Neutrophil (primary cell): ENCODE data around the gene SNAI3.

Experiments used
- H3K27ac ChIP-seq: fragments of 200-600 bp; sonication (generic); 2 replicates; pipeline ENCODE4 v1.5.1; 2016; ENCODE audit warnings: mild to moderate bottlenecking, moderate library complexity
- H3K27me3 ChIP-seq: fragments of 200-600 bp; sonication (generic); 2 replicates; pipeline ENCODE4 v1.6.0; 2016; ENCODE audit warnings: mild to moderate bottlenecking
- H3K36me3 ChIP-seq: fragments of 200-600 bp; sonication (generic); 2 replicates; pipeline ENCODE4 v1.5.1; 2017
- H3K4me1 ChIP-seq, 2 experiments: fragments of 200-600 bp in 1 of 2; sonication (generic) in 1 of 2; 1 replicate in 1 of 2; 2 replicates in 1 of 2; pipeline versions ENCODE4 v1.5.1 to v1.6.1; 2013 to 2016; ENCODE audit warnings: low read depth in 1 of 2, low read length in 1 of 2, mild to moderate bottlenecking in 1 of 2, moderate library complexity in 1 of 2; ENCODE audit not compliant: control insufficient read depth in 1 of 2, insufficient read depth in 1 of 2
- H3K4me3 ChIP-seq, 2 experiments: fragments of 200-600 bp in 1 of 2; sonication (generic) in 1 of 2; 1 replicate in 1 of 2; 2 replicates in 1 of 2; pipeline ENCODE4 v1.5.1; 2013 to 2016; ENCODE audit warnings: low read depth in 1 of 2, low read length in 1 of 2, mild to moderate bottlenecking in 1 of 2, moderate library complexity in 1 of 2
- H3K9me3 ChIP-seq: fragments of 200-600 bp; sonication (generic); 2 replicates; pipeline ENCODE4 v1.5.1; 2016
- CTCF ChIP-seq: fragments of 200-600 bp; sonication (generic); IDR thresholded peaks from 2 replicates; pipeline ENCODE4 v1.5.1; 2016; ENCODE audit warnings: antibody characterized with exemption

Gene SNAI3

GRCh38 chr16:88685156-88686061, 898 bp downstream of the SNAI3 start:
- TF ChIP-seq CTCF, result no peak
- Histone ChIP-seq H3K4me1 (peaks cover 56 to 79% of the 10 kb centered on the region in 2 experiments), H3K9me3 (no peaks in the 10 kb centered on the region), H3K27ac (peak overlapping the region; percentile 87), H3K27me3 (peaks cover 16% of the 10 kb centered on the region), H3K4me3 (peak overlapping the region; percentile 88 to 96), H3K36me3 (peaks cover 13% of the 10 kb centered on the region)

GRCh38 chr16:88684569-88685155, 1.6 kb downstream of the SNAI3 start:
- no peak for TF ChIP-seq CTCF
- H3K9me3 ChIP-seq, result no peaks in the 10 kb centered on the region
- H3K4me3 ChIP-seq, result peak overlapping the region; percentile 88 to 96
- H3K4me1 ChIP-seq, result peaks cover 60 to 77% of the 10 kb centered on the region in 2 experiments
- peaks cover 16% of the 10 kb centered on the region for H3K27me3 ChIP-seq
- H3K36me3 ChIP-seq, result peaks cover 16% of the 10 kb centered on the region
- H3K27ac ChIP-seq, result peak overlapping the region; percentile 87

- Histone ChIP-seq H3K27ac (peak overlapping the region; percentile 89), H3K27me3 (no peaks in the 10 kb centered on the region), H3K4me1 (peaks cover 56 to 62% of the 10 kb centered on the region in 2 experiments), H3K9me3 (no peaks in the 10 kb centered on the region), H3K36me3 (peaks cover 42% of the 10 kb centered on the region), H3K4me3 (peak overlapping the region; percentile 37 to 57)
- no peak for TF ChIP-seq CTCF
Measured at GRCh38 chr16:88681709-88682451, 4.4 kb downstream of the SNAI3 start.

GRCh38 chr16:88681084-88681680, 5.1 kb downstream of the SNAI3 start:
- peak overlapping the region; percentile 37 to 57 for H3K4me3 ChIP-seq
- H3K27me3 ChIP-seq, result no peaks in the 10 kb centered on the region
- peak overlapping the region; percentile 89 for H3K27ac ChIP-seq
- peaks cover 49% of the 10 kb centered on the region for H3K36me3 ChIP-seq
- peaks cover 52 to 56% of the 10 kb centered on the region in 2 experiments for H3K4me1 ChIP-seq
- TF ChIP-seq CTCF, result peak; percentile 57
- H3K9me3 ChIP-seq, result no peaks in the 10 kb centered on the region

GRCh38 chr16:88680554-88681083, 5.7 kb downstream of the SNAI3 start:
- peak overlapping the region in 1 of 2 experiments; percentile 57 for H3K4me3 ChIP-seq
- H3K36me3 ChIP-seq, result peaks cover 55% of the 10 kb centered on the region
- H3K27me3 ChIP-seq, result no peaks in the 10 kb centered on the region
- H3K9me3 ChIP-seq, result no peaks in the 10 kb centered on the region
- peak overlapping the region; percentile 89 for H3K27ac ChIP-seq
- TF ChIP-seq CTCF, result no peak
- peaks cover 51% of the 10 kb centered on the region in 2 experiments for H3K4me1 ChIP-seq
